NCI-H524 treated with DMSO at 0.1 percent for 48 hours (cell line): ENCODE measurements around the gene PDLIM4.

ENCODE experiments used
- DNase-seq: peaks from one replicate; lab custom pipeline; 2025; lab: John Stamatoyannopoulos, UW

Gene PDLIM4

DNA sequence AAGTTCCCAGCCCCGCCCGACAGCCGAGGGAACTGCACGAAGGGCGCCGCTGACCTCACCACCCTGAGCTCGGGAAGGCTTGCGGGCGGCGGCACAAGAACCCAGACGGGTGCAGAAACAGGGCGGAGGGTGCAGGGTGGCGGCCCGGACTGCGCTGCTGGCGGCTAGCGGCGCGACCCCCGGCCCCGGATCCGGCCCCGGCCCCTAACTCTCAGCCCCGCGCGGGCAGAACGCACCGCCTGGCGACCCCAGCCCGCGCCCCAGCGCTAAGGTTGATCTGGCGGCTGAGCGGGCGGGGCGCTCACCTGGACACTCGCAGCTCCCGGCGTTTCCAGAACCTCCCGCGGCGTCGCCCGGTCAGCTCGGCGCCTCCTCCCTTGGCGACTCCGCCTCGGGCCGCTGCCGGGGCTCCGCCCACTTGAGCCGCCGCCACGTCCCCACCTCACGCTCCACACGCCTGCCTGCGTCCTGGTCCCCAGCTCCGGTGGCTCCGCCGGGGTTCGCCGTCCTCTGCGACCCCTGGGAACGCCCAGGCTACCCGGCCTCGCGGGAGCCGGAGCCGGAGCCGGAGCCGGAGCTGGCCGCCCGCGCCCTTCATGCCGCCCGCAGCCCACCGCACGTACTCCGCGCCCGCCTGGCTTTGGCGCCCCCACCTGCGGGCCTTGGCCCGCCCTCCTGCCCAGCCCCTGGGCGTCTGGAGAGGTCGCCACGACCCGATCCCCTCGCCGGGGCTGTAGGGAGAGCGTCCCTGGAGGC, 29.8 kb upstream of the PDLIM4 start, which contains the start of gene P4HA2:
Gene P4HA2, minus strand, starts transcription at position 369 of the 756 bp plus-strand sequence. CDS start 9,227 bp downstream, outside the sequence.
- DNase-seq = no peak

DNA sequence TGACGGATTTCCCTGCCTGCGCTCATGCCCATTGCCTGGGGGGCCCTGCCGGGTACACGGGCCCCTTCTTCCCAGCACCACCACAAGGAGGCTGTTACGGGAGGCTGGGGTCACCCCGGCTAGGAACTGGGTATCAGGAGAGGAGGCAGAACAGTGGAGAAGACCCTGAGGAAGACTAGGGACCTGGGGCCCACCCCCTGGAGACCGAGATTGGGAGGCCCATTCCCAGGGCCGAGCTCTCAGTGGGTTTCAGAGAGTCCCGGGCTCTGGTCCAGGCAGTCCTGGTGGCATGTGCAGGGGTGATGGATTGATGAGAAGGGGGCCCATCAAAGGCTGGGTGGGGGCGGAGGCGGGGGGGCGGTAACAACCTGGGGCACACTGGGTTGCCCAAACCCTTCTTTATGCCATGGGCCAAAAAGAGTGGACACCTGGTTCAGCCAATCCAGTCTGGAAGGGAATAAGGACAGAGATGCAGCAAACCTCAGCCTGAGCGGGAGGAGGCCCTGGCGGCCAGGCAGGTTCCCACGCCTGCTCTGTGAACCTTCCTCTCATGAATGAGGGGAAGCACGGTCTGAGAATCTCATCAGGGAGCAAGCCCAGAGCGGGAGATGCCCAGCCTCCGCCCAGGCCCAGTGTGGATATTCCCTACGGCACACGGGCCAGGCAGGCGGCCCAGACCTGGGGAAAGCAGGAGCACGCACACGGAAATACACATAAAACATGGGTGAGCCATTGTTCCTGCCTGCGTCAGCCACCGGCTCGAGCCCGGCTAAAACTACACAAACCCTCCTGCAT, 29.1 kb upstream of the PDLIM4 start:
- DNase-seq = no peak

DNA sequence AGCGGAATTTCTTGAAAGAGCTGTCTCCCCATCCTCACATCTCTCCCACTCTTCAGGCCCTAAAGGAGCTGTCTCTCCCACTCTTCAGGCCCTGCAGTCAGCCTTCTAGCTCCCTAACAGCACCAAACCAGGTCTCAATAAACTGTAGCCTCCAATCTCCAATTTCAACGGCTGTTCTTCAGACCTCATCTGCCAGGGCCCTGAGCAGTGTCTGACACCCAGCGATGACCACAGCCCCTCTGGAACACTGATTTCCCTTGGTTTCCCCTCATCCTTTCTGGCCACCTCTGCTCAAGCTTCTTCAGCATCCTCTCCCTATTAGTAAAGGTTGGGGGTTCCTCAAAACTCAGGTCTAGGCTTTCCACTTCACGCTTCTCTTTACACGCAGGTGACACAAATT, 28.3 kb upstream of the PDLIM4 start:
- no peak for DNase-seq

DNA sequence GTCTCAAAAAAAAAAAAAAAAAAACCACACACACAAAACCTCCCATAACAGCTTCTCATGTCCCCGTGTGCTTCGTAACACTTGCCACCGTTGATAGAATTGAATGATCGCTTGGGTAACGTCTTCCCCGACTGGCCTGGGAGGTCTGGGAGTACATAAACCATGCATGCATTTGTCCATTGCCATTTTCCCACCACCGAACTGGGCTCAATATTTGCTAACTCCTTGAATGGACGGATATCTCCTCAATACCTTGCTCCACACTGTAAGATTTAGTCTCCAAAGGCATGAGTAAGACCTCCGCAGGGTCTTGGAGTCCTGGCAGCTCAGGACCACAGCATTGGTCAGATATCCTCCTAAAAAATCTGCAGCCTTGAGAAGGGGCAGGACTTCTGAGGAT, 26.6 kb upstream of the PDLIM4 start:
- DNase-seq = no peak

DNA sequence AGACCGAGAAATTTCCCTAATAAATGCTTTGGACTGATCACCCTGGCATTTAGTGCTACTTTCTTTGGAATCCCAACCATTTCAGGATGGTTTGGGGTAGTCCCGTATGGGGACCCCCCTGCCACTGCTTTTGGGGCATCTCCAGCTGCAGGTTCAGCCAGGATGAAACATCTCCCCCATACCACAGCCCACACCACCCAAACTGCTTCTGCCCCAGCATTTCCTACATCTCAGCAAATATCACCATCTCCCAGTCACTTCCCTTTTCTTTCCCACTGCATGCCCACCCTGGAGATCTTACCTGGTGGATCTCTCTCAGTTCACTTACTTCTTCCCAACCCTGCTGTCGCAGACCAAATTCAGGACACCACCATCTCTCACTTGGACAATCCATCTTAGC, 25.0 kb upstream of the PDLIM4 start:
- DNase-seq = no peak

DNA sequence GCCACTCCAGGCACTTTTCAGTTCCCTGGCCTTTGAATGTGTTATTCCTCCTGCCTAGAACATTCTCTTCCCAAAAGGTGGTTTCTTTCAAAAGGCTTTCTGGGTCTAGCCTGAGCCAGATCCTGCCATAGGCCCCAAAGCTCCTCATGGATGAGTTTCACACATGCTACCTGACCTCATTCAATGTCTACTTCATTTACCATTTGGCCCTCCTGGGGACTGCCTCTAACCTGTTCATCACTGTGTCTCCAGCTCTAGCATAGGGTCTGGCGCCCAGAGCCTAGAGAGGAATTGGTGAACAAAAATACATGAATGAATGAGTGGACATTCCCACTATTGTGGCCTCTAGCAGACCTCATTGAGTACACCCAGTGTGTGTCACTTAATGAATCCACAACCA, 24.4 kb upstream of the PDLIM4 start:
- no peak for DNase-seq

DNA sequence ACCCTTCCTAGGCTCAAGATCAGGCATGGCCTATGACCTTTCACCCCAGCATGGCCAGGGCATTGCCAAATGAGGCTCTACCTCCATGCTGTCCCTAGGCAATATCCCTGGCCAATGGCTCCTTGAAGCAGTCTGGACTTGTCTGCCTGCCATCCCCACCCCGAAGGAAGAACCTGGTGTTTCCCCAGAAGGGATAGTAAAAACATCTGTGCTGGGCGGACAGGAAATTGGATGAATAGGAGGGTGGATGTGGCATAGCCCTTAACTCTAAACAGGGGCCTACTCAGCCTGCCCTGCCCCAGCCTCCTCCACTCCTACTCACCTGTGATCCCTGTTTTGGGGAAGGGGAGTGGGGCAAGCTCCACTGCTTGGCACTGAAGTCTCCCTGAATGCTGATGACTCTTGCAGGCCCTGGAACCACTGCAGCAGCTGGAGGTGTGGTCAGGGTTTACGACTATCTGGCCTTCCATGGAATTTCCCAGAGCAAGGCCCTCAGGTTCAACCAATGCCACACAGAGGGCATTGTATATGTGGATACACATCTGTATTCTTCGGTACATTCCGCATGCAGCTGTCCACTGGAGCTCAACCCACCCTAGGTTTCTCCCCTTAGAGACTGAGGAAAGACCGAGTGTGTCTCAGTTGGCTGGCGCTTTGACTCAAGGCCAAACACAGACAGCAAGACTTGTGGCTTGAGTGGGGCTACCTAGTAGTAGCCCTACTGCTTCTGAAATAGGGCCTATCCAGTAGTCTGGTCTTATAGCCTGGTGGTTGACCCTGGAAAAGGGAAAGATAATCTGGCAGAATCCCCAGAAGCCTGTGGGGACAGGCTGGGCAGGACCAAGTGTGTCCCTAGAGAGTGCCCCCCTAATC, 23.4 kb upstream of the PDLIM4 start:
- DNase-seq = no peak

DNA sequence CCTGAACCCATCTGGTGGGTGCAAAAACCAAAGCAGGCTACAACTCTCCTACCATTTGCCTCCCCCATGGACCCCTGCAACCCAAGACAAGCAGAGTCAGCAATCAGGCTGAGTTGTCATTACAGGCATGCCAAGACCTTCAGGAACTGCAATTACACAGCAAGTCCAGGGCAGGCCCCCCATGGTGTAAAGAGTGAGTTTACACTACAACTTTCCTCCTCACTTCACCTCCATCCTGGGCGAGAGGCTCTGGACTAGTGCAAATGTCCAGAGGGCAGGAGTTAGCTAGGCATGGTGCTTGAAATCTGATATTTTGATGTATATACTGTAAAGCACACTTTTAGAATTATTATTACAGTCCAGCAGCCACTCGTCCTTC, 22.8 kb upstream of the PDLIM4 start:
- no peak for DNase-seq

DNA sequence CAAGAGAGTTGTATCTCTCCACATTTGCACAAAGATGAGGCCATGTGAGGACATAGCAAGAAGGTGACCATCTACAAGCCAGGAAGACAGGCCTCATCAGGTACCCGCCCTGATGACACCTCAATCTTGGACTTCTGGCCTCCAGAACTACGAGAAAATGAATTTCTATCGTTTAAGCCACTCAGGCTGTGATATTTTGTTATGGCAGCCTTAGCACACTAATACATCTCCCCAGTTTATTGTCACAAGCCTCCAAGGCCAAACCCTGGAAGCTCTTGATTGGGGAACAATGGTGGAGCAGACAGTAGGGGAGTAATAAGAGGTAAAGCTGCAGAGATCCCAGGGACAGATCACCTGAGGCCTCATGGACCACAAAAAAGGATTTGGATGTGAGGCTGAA, 22.2 kb upstream of the PDLIM4 start:
- DNase-seq = no peak

DNA sequence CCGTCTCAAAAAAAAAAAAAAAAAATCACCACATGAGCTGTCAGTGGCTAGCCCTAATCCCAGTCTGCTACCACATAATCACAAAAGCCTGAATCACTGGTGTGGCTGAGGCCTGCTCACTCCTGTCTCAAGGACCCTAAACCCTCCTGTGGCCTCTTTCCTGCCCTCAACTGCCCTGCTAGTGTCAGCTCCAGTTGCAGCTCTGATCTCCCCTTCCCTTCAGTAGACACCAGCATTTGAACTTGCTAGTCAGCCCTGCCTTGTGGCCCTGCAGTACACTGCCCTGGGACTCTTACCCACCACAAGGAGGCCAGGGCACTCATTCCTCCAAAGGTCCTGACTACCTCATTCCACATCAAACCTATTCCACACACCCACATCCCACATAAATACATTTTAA, 20.4 kb upstream of the PDLIM4 start:
- no peak for DNase-seq

DNA sequence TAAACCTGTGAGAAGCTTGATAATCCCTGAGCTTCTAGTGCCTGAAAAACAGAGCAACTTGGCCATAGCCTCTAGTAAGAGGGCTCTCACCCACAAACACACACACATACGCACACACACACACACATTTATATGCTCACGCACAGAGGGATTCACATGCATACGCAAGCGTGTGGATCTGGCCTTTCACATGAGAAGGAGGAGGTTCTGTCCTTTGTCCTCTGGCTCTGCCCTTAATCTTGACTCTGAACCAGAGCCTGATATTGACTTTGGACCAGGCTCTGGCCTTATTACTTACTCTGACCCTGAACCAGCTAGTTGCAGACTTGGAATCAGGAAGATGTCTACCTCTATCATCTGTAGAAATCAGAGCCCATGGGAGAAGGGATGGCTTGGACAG, 19.8 kb upstream of the PDLIM4 start:
- no peak for DNase-seq

DNA sequence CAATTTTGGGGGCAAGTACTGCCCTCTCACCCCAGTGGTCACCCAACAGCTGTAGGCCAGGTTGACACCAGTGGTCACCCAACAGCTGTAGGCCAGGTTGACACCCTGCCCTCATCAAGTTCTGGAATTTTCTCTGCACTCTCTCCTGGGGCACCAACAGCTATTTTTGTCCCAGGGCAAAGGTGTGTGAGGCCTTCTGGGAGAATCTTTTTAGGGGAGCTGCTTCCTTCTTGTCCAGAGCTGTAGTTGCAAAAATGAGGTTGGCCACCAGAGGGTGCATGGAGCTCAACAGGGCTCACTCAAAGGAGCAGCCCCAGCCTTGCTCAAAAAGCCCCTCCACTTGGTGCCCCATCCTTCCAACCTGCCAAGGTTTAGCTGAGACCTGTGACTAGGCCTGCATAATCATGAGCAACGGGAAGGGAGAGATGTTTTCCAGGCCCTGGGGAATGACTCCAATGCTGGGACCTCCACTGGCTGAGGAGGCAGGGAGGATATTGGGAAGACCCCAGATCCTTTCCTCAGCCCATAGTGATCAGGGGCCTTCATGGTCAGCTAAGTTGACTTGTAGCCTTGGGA, 19.2 kb upstream of the PDLIM4 start:
- DNase-seq = no peak

DNA sequence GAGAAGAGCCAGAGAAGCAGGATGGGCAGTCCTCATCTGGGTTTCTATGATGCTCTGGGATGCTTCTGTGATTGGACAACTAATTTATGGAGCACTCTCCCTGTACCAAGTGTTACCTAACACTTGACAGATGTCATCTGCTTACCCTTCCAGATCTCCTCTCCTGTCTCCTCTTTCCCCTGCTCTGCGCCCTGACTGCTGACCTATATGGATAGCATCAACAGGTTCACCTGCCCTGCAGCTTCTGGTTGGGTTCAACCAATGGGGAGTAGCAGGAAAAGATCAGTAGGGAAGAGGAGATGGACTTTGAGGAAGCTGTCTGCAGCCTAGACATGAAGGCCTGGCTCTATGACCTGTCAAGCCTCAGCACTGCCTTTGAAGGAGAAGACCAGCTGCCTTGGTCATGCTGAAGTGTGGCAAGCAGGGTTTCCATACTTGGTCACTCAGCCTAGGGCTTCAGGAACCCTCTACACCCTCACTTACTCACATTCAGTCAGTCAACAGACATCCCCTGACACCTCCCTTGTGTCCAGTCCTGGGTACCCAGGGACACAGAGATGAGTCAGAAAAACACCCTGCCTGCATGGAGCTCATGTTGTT, 18.5 kb upstream of the PDLIM4 start:
- DNase-seq = no peak

DNA sequence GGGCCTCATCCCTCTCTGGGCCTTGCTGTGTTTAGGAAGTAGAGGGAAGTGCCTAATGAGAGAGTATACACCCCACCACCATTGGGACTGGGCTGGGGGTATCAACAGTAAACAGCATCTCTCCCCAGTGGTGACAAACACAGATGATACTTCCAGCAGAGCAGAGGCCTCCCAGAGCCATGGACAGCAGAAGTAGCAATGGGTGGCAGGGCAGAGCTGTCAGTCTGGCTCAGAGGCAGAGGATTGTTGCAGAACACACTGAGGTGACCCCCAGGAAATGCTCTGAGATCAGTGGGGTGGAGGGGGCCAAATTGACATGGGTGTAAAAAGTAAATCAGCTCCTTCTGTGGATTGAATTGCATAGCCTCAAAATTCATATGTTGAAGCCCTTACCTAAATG, 17.7 kb upstream of the PDLIM4 start:
- no peak for DNase-seq

DNA sequence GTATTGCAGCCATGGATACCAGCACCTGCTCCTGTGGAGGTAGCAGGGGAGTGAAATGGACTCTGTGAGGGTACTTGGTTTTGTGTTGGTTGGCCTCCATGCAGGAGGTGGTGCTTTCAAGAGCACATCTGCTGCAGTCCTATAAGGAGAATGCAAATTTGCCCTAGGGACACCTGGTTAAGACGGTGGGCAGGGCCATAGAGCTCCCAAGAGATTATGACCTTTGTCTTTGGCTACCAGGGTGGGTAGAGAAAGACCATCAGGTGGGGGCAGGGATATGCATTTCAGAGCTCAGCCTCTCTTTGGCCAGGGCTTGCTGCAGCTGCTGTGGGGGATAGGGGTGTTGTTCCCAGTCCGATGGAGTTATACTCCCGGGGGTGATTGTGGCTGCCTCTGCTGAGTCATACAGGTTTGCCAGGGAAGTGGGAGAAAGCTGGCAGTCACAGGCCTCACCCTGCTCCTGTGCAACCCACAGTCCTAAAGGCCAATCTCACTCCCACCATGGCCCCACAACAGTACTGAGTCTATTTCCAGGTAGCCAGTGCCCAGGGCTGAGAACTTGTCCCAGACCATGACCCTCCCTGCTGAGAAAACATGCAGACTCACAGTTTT, 14.0 kb upstream of the PDLIM4 start:
- DNase-seq = no peak

DNA sequence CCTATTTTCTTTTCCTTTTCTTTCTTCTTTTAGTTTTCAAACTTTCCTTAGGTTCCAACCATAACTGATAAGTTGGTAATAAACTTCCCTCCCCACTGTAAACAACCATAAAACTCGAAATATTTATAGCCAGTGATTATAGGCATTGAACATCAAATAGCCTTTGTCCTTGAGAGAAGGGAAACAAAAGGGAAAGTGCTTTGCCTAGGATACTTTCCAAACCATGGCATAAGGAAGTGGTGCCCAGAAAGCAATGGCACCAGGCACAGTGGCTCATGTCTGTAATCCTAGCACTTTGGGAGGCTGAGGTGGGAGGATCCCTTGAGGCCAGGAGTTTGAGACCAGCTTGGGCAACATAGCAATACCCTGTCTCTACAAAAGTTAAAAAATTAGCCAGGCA, 11.9 kb upstream of the PDLIM4 start:
- no peak for DNase-seq

DNA sequence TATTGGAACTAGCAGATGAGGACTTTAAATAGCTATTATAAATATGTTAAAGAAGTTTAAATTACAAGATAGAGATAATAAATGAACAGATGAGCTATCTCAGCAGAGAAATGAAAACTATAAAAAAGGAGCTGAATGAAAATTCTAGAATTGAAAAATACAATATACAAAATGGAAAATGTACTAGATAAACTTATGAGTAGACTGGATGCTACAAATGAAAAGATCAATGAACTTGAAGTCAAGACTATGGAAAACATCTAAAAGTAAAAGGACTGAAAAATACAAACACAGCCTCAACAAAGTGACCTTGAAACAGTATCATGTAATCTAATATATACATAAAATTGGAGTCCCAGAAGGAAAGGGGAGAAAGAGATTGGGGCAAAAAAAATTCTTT, 10.7 kb upstream of the PDLIM4 start:
- no peak for DNase-seq

DNA sequence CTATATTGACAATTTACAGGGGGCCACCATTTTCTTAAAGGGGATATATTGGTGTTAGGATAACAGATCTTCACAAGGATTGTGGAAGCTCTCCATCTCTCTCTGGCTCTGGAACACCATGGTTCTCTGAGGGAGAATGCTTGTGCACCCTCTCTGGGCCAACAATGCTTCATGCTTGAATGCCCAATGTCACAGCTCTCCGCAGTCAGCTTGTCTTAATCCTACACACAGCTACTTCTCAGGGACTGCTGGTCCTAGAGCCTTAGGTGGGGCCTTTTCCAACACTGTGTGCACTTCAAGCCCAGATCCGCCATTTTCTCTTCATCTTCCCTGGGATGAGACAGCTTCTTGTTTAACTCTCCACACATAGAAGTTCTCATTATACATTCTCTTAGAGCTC, 6.9 kb upstream of the PDLIM4 start:
- no peak for DNase-seq

DNA sequence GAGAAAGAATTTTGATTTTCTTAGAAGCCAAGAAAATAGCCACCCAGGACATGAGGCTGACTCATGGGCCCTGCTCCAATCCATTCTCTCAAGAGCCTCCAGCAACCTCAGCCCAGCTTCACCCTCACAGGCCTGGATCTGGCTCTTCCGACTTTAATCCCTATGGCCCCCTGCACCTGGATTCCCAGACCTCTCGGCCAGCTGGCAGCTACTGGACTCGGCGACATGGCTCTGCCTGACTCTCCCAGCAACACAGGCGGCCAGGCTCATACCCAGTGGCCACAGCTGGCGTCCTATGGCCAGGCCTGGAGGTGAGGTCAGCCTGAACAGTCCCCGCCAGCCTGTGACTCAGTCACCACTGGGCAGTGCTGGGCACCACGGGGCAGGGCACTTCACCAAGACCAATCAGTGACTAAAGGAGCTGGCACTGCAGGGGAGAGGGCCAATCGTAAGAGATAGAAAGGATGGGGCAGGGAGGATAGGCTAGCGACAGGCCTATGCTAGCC, 6.2 kb upstream of the PDLIM4 start:
- DNase-seq = no peak

DNA sequence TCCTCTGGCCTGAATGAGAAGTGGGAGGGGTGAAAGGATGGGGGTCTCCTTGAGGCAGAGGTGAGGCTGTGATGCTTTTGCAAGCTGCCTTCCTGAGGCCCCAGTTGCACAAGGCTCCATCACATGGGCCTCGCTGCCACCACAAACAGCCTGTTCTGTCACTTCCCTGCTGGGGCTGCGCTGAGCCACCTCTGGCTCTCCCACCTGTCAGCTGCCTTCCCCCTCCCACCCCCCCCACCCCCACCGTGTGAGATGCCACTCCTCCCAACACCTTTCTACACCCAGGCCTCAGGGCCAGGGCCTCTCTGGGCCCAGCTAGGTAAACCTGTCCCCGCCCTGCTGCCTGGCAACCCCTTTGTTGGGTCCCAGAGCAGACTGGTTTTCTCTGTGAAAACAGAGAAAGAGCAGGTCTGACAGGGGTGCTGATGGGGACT, 4.5 kb upstream of the PDLIM4 start:
- DNase-seq = no peak
